ENCODE measurements around the gene MEF2A.

- TF ChIP-seq CTCF (IDR thresholded peaks at IDR 0.05) (no peak), POLR2A (IDR thresholded peaks at IDR 0.05) (no peak)
These were observed 66.7 kb downstream of the MEF2A start for GRCh38 chr15:99632521-99632920.

Data from body of pancreas (tissue), 4 donors.